K562 (cell line): ENCODE data around the gene SLC25A31. TPM values are rescaled to one million over a fixed set of nuclear protein-coding genes. Genes with fewer than 3 reads are reported as not detected.

Experiments used
- ATAC-seq: fragments of 200-7000 bp; cut with Tn5 transposase; 3 replicates; pipeline ENCODE4 v1.9.1; 2020; ENCODE audit warnings: moderate library complexity
- BruUV-seq: library from RNA; stranded (reverse); fragments of 400-500 nt; replicated peaks from 2 replicates; lab custom pipeline; 2021; lab: Mats Ljungman, UMichigan
- CTCF ChIA-PET: fragments of 300-600 bp; formaldehyde crosslinking; extraction: SDS; loops from one replicate; lab custom pipeline; 2021; ENCODE audit warnings: low intra/inter-chr PET ratio; lab: Yijun Ruan, JAX
- POLR2A ChIA-PET: fragments of 300-600, 350-650 bp; sonication (Branson Sonifier 250); formaldehyde crosslinking; extraction: SDS; loops from one replicate; lab custom pipeline; 2021; ENCODE audit warnings: antibody characterized with exemption, inconsistent platforms; lab: Yijun Ruan, JAX
- DNase-seq, 4 experiments: peaks; one replicate each; pipeline versions ENCODE4 v3.0.0 to v3.0.0-alpha.2; 2011 to 2018; ENCODE audit warnings: low spot score in 3 of 4, mixed read lengths in 3 of 4; ENCODE audit errors: extremely low read depth in 1 of 4
- FAIRE-seq: peaks from 2 replicates; lab custom pipeline; 2011; peaks lifted over from hg19 to GRCh38; lab: Jason Lieb, UNC
- H2AFZ ChIP-seq: 2 replicates; pipeline ENCODE4 v1.6.0; 2011; ENCODE audit warnings: low read depth, low read length, control low read depth, inconsistent platforms
- H3K27ac ChIP-seq: fragments of 200-600 bp; 3 replicates; pipeline ENCODE4 v1.8.0; 2011; ENCODE audit warnings: low read depth, mild to moderate bottlenecking, control low read depth, inconsistent platforms, low read length, moderate library complexity, mixed read lengths; ENCODE audit errors: extremely low read depth
- H3K27me3 ChIP-seq, 2 experiments: fragments of 300-600 bp in 1 of 2; 2 replicates in 1 of 2; 3 replicates in 1 of 2; pipeline versions ENCODE4 v1.6.0 to v1.8.0; 2011; ENCODE audit warnings: inconsistent platforms in 2 of 2, low read length in 2 of 2, mild to moderate bottlenecking in 1 of 2, mixed read lengths in 1 of 2, moderate library complexity in 1 of 2; ENCODE audit not compliant: control insufficient read depth in 2 of 2, insufficient read depth in 2 of 2
- H3K36me3 ChIP-seq: fragments of 300-600 bp; 3 replicates; pipeline ENCODE4 v1.8.0; 2011; ENCODE audit warnings: mild to moderate bottlenecking, low read length, inconsistent platforms; ENCODE audit not compliant: control insufficient read depth, insufficient read depth
- H3K4me1 ChIP-seq, 2 experiments: fragments of 200-600 bp in 1 of 2; replicated peaks in 1 of 2; 2 replicates in 1 of 2; 3 replicates in 1 of 2; pipeline versions ENCODE4 v1.5.1 to v1.8.0; 2011; ENCODE audit warnings: inconsistent platforms in 2 of 2, low read length in 2 of 2, mild to moderate bottlenecking in 1 of 2, mixed read lengths in 1 of 2, moderate library complexity in 1 of 2; ENCODE audit not compliant: control insufficient read depth in 2 of 2, insufficient read depth in 2 of 2
- H3K4me2 ChIP-seq: 2 replicates; pipeline ENCODE4 v1.6.1; 2011; ENCODE audit warnings: low read length, control low read depth, inconsistent platforms, mixed read lengths; ENCODE audit not compliant: insufficient read depth
- H3K4me3 ChIP-seq: fragments of 200-600 bp; sonication (generic), shearing (Covaris generic); 2 replicates; pipeline ENCODE4 v1.5.1; 2016; ENCODE audit warnings: control low read depth, inconsistent platforms
- H3K79me2 ChIP-seq: fragments of 200-600 bp; 3 replicates; pipeline ENCODE4 v1.8.0; 2011; ENCODE audit warnings: low read length, inconsistent platforms; ENCODE audit not compliant: control insufficient read depth, insufficient read depth
- H3K9ac ChIP-seq, 2 experiments: 2 replicates each; pipeline versions ENCODE4 v1.6.0 to v1.6.1; 2011; ENCODE audit warnings: low read depth in 2 of 2, low read length in 2 of 2, control low read depth in 1 of 2, inconsistent platforms in 1 of 2, mild to moderate bottlenecking in 1 of 2, mixed read lengths in 1 of 2; ENCODE audit not compliant: insufficient read depth in 1 of 2
- H3K9me1 ChIP-seq: one replicate; pipeline ENCODE4 v1.6.0; 2011; ENCODE audit warnings: inconsistent platforms, mild to moderate bottlenecking, low read length, moderate library complexity; ENCODE audit not compliant: control insufficient read depth, insufficient read depth
- H3K9me3 ChIP-seq: replicated peaks from 2 replicates; pipeline ENCODE4 v1.5.1; 2011; ENCODE audit warnings: low read depth, low read length, inconsistent platforms; ENCODE audit not compliant: control insufficient read depth, insufficient read depth
- H4K20me1 ChIP-seq: replicated peaks from 2 replicates; pipeline ENCODE4 v1.6.1; 2011; ENCODE audit warnings: low read length, inconsistent platforms, mixed read lengths; ENCODE audit not compliant: control insufficient read depth, insufficient read depth
- CXXC5 ChIP-seq: fragments of 250-450 bp; sonication (Bioruptor Pico); IDR thresholded peaks from 2 replicates; pipeline ENCODE4 v1.8.0; 2022; ENCODE audit warnings: inconsistent platforms, mild to moderate bottlenecking, moderate library complexity
- E2F3 ChIP-seq: fragments of 250-450 bp; sonication (Bioruptor Pico); IDR thresholded peaks from 2 replicates; pipeline ENCODE4 v1.4.0; 2020; ENCODE audit warnings: mild to moderate bottlenecking
- GABPA ChIP-seq: fragments of 200-800 bp; sonication (Bioruptor generic); conservative IDR thresholded peaks from 2 replicates; pipeline ENCODE4 v1.6.1; 2016; ENCODE audit warnings: low read depth, missing genetic modification characterization, missing compliant biosample characterization
- HNRNPL ChIP-seq: fragments of 200-400 bp; formaldehyde crosslinking; IDR thresholded peaks from 2 replicates; pipeline ENCODE4 v1.6.1; 2017; ENCODE audit warnings: low read depth, mild to moderate bottlenecking, low read length
- L3MBTL2 ChIP-seq: fragments of 450-650 bp; IDR thresholded peaks from 2 replicates; pipeline ENCODE4 v1.6.1; 2016; ENCODE audit warnings: mild to moderate bottlenecking, moderate library complexity
- MYC ChIP-seq, 2 experiments: fragments of 250-450 bp in 1 of 2; sonication (Bioruptor Pico) in 1 of 2; IDR thresholded peaks; 2 replicates each; pipeline versions ENCODE4 v1.5.1 to v1.6.1; 2012 to 2021; ENCODE audit warnings: low read depth in 2 of 2, borderline replicate concordance in 1 of 2, improper control_type of control experiment in 1 of 2, low read length in 1 of 2, mild to moderate bottlenecking in 1 of 2, moderate library complexity in 1 of 2
- NONO ChIP-seq, 2 experiments: fragments of 200-400 bp in 1 of 2; fragments of 450-650 bp in 1 of 2; formaldehyde crosslinking in 1 of 2; IDR thresholded peaks; 2 replicates each; pipeline ENCODE4 v1.6.1; 2017; ENCODE audit warnings: low read depth in 2 of 2, mild to moderate bottlenecking in 2 of 2, moderate library complexity in 2 of 2, low read length in 1 of 2
- NR2C2 ChIP-seq, 2 experiments: fragments of 200-800 bp in 1 of 2; sonication (Bioruptor generic) in 1 of 2; sonication (generic) in 1 of 2; formaldehyde crosslinking in 1 of 2; IDR thresholded peaks; 2 replicates each; pipeline versions ENCODE4 v1.6.1 to v1.8.0; 2016 to 2022; ENCODE audit warnings: mild to moderate bottlenecking in 1 of 2, missing compliant biosample characterization in 1 of 2, missing genetic modification characterization in 1 of 2, missing genetic modification reagents in 1 of 2
- PCBP1 ChIP-seq: fragments of 200-400 bp; formaldehyde crosslinking; IDR thresholded peaks from 2 replicates; pipeline ENCODE4 v1.6.1; 2018; ENCODE audit warnings: mild to moderate bottlenecking, low read depth, low read length; ENCODE audit not compliant: poor library complexity, severe bottlenecking
- SMAD4 ChIP-seq: fragments of 250-450 bp; sonication (Bioruptor Pico); conservative IDR thresholded peaks from 2 replicates; pipeline ENCODE4 v1.8.0; 2021; ENCODE audit warnings: inconsistent platforms, mild to moderate bottlenecking, moderate library complexity
- ZBTB17 ChIP-seq: fragments of 450-650 bp; formaldehyde crosslinking; IDR thresholded peaks from 2 replicates; pipeline ENCODE4 v1.4.0; 2020; ENCODE audit warnings: mild to moderate bottlenecking
- ZNF197 ChIP-seq: fragments of 200-800 bp; sonication (Bioruptor generic); IDR thresholded peaks from 2 replicates; pipeline ENCODE4 v1.6.1; 2016; ENCODE audit warnings: low read depth, missing genetic modification characterization, missing compliant biosample characterization
- whole genome bisulfite sequencing: fragments of 100-300 bp; shearing (Covaris generic); methylation state at CpG from one replicate; pipeline ENCODE4 v1.1.6; 2016; ENCODE audit warnings: low coverage, mixed read lengths; ENCODE audit not compliant: insufficient coverage; ENCODE audit errors: missing lambda C conversion rate; 5-methylcytosine and 5-hydroxymethylcytosine counted together
- in situ Hi-C: fragments of 300-500 bp; cut with MboI; formaldehyde crosslinking; loops from 4 replicates; pipeline ENCODE4 v1.15.0; 2018; ENCODE audit warnings: inconsistent platforms, mixed read lengths
- intact Hi-C: fragments of 100-400 bp; cut with micrococcal nuclease; formaldehyde crosslinking; loops from 2 replicates; pipeline ENCODE4 v1.14.2; 2022
- polyA plus RNA-seq, 8 experiments: library from polyadenylated mRNA; depleted of rRNA in 4 of 8; stranded (reverse) in 5 of 8; unstranded in 3 of 8; fragments of >200 nt; fragmentation: Nextera tagmentation in 2 of 8; fragmentation: Illumina TruSeq in 1 of 8; extraction: Ambion mirVana in 2 of 8; extraction: Trizol in 1 of 8; gene quantifications; 2 replicates each; pipeline versions ENCODE4 v1.2.1 to v1.2.3, GENCODE V29; 2011 to 2014; ENCODE audit warnings: inconsistent platforms in 1 of 8, missing spikeins in 1 of 8
- total RNA-seq, 7 experiments: library from RNA; depleted of rRNA in 6 of 7; stranded (reverse); fragments of >200 nt in 6 of 7; fragmentation: Illumina TruSeq in 2 of 7; extraction: Trizol in 2 of 7; gene quantifications; 2 replicates each; pipeline versions ENCODE4 v1.2.1 to v1.2.3, GENCODE V29; 2011 to 2021; ENCODE audit warnings: low replicate concordance in 1 of 7
- TF ChIP-seq, protein P1 (sequence below), 2 experiments: fragments of 250-450 bp in 1 of 2; fragments of 450-650 bp in 1 of 2; sonication (Bioruptor Pico) in 1 of 2; IDR thresholded peaks; 2 replicates each; pipeline versions ENCODE4 v1.6.1 to v1.8.0; 2016 to 2021; ENCODE audit warnings: mild to moderate bottlenecking in 2 of 2, moderate library complexity in 2 of 2, missing compliant biosample characterization in 1 of 2, missing genetic modification characterization in 1 of 2
- TF ChIP-seq, protein P2 (sequence below): fragments of 450-650 bp; formaldehyde crosslinking; IDR thresholded peaks from 2 replicates; pipeline ENCODE4 v1.4.0; 2020; ENCODE audit warnings: mild to moderate bottlenecking, moderate library complexity
- TF ChIP-seq, protein P3 (sequence below): fragments of 200-800 bp; sonication (Bioruptor generic); IDR thresholded peaks from 2 replicates; pipeline ENCODE4 v1.6.1; 2017; ENCODE audit warnings: missing genetic modification characterization, missing compliant biosample characterization

SLC25A31 gene
- total and polyA plus RNA-seq, 9 of the 15 experiments (the other 6 are each of a cell fraction or from before 2014, with no cell fraction given): 0.07 TPM; not detected in 8

- ChIA-PET CTCF (no interaction called here), POLR2A (interaction anchor here (0.7 to 1.2 kb wide), 3 partner anchors 11 to 108 kb away, joined by 3 to 6 read pairs (median 4); no protein-coding TSS in a partner anchor)
- Histone ChIP-seq H3K9ac (peak overlapping the region; percentile 77 to 91; a peak in 3 of 4 replicates), H3K4me2 (peak overlapping the region; percentile 98), H3K4me3 (peak overlapping the region; percentile 54), H3K9me1 (no peaks in the 10 kb centered on the region), H2AFZ (peak overlapping the region; percentile 89), H4K20me1 (no peaks in the 10 kb centered on the region), H3K27ac (peak overlapping the region; percentile 75), H3K9me3 (no peaks in the 10 kb centered on the region), H3K4me1 (peaks cover 0 to 13% of the 10 kb centered on the region in 2 experiments; a peak in 2 of 5 replicates), H3K36me3 (peaks cover 2% of the 10 kb centered on the region; the same call in 1 of the 3 replicates), H3K27me3 (no peaks in the 10 kb centered on the region), H3K79me2 (peaks cover 43% of the 10 kb centered on the region)
- ATAC-seq (peak; percentile 47), DNase-seq (peak in 1 of 4 experiments; percentile 50), FAIRE-seq (no peak)
- intact Hi-C loops: loop anchor here (1.0 to 5.0 kb wide), 3 partner anchors 99 to 281 kb away; partner anchors contain the start of genes ABHD18, LARP1B, MFSD8 and PLK4
- in situ Hi-C loops: no loop called here
- 54% methylated on average over 25 of the region's 43 CpGs for WGBS
- TSS peak; percentile 69 for BruUV-seq
- TF ChIP-seq NR2C2 (CRISPR knock-in tag; IDR thresholded peaks at IDR 0.05): no peak
- peak; percentile 24; the same call in 1 of the 2 replicates for TF ChIP-seq NR2C2 (tag; IDR thresholded peaks at IDR 0.05)
- 0 out of 2 replicates have a peak, but pooled peaks have one; percentile 18 for TF ChIP-seq ZBTB17
- TF ChIP-seq, protein P1, sequence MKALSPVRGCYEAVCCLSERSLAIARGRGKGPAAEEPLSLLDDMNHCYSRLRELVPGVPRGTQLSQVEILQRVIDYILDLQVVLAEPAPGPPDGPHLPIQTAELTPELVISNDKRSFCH (CRISPR knock-in tag; IDR thresholded peaks at IDR 0.05): no peak
- TF ChIP-seq, protein P1 (tag; IDR thresholded peaks at IDR 0.05): 0 out of 2 replicates have a peak, but pooled peaks have one; percentile 30
- peak; percentile 34 for TF ChIP-seq MYC (IDR thresholded peaks at IDR 0.05; ENCODE audit: low read depth, low read length)
- no peak for TF ChIP-seq MYC (CRISPR knock-in tag; IDR thresholded peaks at IDR 0.05; ENCODE audit: borderline replicate concordance, low read depth)
- TF ChIP-seq GABPA (tag): 0 out of 2 replicates have a peak, but pooled peaks have one; percentile 3
- no peak for TF ChIP-seq ZNF197 (CRISPR knock-in tag)
- TF ChIP-seq PCBP1: peak; percentile 79
- TF ChIP-seq SMAD4 (CRISPR knock-in tag): no peak
- TF ChIP-seq, protein P2, sequence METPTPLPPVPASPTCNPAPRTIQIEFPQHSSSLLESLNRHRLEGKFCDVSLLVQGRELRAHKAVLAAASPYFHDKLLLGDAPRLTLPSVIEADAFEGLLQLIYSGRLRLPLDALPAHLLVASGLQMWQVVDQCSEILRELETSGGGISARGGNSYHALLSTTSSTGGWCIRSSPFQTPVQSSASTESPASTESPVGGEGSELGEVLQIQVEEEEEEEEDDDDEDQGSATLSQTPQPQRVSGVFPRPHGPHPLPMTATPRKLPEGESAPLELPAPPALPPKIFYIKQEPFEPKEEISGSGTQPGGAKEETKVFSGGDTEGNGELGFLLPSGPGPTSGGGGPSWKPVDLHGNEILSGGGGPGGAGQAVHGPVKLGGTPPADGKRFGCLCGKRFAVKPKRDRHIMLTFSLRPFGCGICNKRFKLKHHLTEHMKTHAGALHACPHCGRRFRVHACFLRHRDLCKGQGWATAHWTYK: 0 out of 2 replicates have a peak, but pooled peaks have one; percentile 55
- TF ChIP-seq HNRNPL: peak; percentile 48; the same call in 1 of the 2 replicates
- peak; percentile 93 for TF ChIP-seq L3MBTL2
- peak in 1 of 2 experiments; percentile 38; a peak in 1 of 4 replicates for TF ChIP-seq NONO (IDR thresholded peaks at IDR 0.05; ENCODE audit: low read depth in 2 of 2, low read length in 1 of 2)
- TF ChIP-seq, protein P3, sequence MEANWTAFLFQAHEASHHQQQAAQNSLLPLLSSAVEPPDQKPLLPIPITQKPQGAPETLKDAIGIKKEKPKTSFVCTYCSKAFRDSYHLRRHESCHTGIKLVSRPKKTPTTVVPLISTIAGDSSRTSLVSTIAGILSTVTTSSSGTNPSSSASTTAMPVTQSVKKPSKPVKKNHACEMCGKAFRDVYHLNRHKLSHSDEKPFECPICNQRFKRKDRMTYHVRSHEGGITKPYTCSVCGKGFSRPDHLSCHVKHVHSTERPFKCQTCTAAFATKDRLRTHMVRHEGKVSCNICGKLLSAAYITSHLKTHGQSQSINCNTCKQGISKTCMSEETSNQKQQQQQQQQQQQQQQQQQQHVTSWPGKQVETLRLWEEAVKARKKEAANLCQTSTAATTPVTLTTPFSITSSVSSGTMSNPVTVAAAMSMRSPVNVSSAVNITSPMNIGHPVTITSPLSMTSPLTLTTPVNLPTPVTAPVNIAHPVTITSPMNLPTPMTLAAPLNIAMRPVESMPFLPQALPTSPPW (CRISPR knock-in tag): peak; percentile 61
- TF ChIP-seq E2F3 (CRISPR knock-in tag): no peak
- TF ChIP-seq CXXC5: peak; percentile 25; the same call in 1 of the 2 replicates
Measured at GRCh38 chr4:127781300-127782024, 51.3 kb downstream of the SLC25A31 start.
